Suprapubic skin (tissue), 4 donors: ENCODE measurements around the gene CSH2.
"Not testable (repeated sequence)": the region's sequence is repeated elsewhere in the genome, so short reads cannot be mapped to it uniquely, and the experiment has no call there.

Source experiments
- CTCF ChIP-seq, 2 donors: fragments of 200-600 bp in 1 of 2; fragments of 450-650 bp in 1 of 2; sonication (generic) in 1 of 2; IDR thresholded peaks; one replicate each; pipeline ENCODE4 v1.5.1; 2016 to 2019; ENCODE audit warnings: antibody characterized with exemption in 2 of 2, mild to moderate bottlenecking in 1 of 2, moderate library complexity in 1 of 2
- EP300 ChIP-seq: sonication (generic); formaldehyde crosslinking; IDR thresholded peaks from one replicate; pipeline ENCODE4 v1.6.1; 2017; ENCODE audit warnings: antibody characterized with exemption
- POLR2A ChIP-seq, 2 donors: fragments of 450-650 bp; IDR thresholded peaks; one replicate each; pipeline ENCODE4 v1.6.1; 2017; ENCODE audit warnings: antibody characterized with exemption in 2 of 2, mild to moderate bottlenecking in 2 of 2, moderate library complexity in 2 of 2
- POLR2AphosphoS5 ChIP-seq, 3 donors: sonication (generic); formaldehyde crosslinking; IDR thresholded peaks; one replicate each; pipeline ENCODE4 v1.6.1; 2017; ENCODE audit warnings: antibody characterized with exemption in 3 of 3

GRCh38 chr17:63869491-63870291, 3.8 kb downstream of the CSH2 start:
- not testable (repeated sequence) for TF ChIP-seq POLR2A (IDR thresholded peaks at IDR 0.05); CTCF (IDR thresholded peaks at IDR 0.05); EP300; POLR2AphosphoS5 (IDR thresholded peaks at IDR 0.05)
